Tibial nerve (tissue), 4 donors: ENCODE measurements around the gene DPP3.

Source experiments
- CTCF ChIP-seq, 5 experiments: fragments of 200-600 bp in 3 of 5; fragments of 450-650 bp in 2 of 5; sonication (generic) in 3 of 5; IDR thresholded peaks; one replicate each; pipeline ENCODE4 v1.5.1; 2016 to 2019; ENCODE audit warnings: antibody characterized with exemption in 5 of 5, mild to moderate bottlenecking in 3 of 5, moderate library complexity in 2 of 5
- EP300 ChIP-seq, 2 donors: sonication (generic); formaldehyde crosslinking; IDR thresholded peaks; one replicate each; pipeline ENCODE4 v1.6.1; 2017; ENCODE audit warnings: antibody characterized with exemption in 2 of 2, mild to moderate bottlenecking in 1 of 2
- POLR2A ChIP-seq, 2 donors: fragments of 450-650 bp; IDR thresholded peaks; one replicate each; pipeline ENCODE4 v1.6.1; 2017; ENCODE audit warnings: antibody characterized with exemption in 2 of 2, mild to moderate bottlenecking in 2 of 2, moderate library complexity in 2 of 2

- TF ChIP-seq CTCF (IDR thresholded peaks at IDR 0.05) (no peak), POLR2A (IDR thresholded peaks at IDR 0.05) (no peak), EP300 (IDR thresholded peaks at IDR 0.05) (no peak)
Measured at GRCh38 chr11:66509131-66509561, 28.9 kb downstream of the DPP3 start.
